HUES6 (cell line): ENCODE measurements around the gene STOX1.
A peak's percentile ranks its signal among the peaks of the same experiment; 100 is the strongest.
"Not testable (repeated sequence)": the region's sequence is repeated elsewhere in the genome, so short reads cannot be mapped to it uniquely, and the experiment has no call there.

Experiments
- H3K27ac ChIP-seq: 2 replicates; pipeline ENCODE4 v1.7.0; 2013; ENCODE audit warnings: low read depth, mild to moderate bottlenecking, low read length, inconsistent platforms
- H3K27me3 ChIP-seq: 2 replicates; pipeline ENCODE4 v1.6.1; 2013; ENCODE audit warnings: low read length; ENCODE audit not compliant: control insufficient read depth, insufficient read depth
- H3K36me3 ChIP-seq: 2 replicates; pipeline ENCODE4 v1.6.1; 2013; ENCODE audit warnings: low read length; ENCODE audit not compliant: control insufficient read depth, insufficient read depth
- H3K4me1 ChIP-seq: 2 replicates; pipeline ENCODE4 v1.6.1; 2013; ENCODE audit warnings: low read length; ENCODE audit not compliant: control insufficient read depth, insufficient read depth
- H3K4me3 ChIP-seq: 2 replicates; pipeline ENCODE4 v1.5.1; 2013; ENCODE audit warnings: low read depth, low read length
- H3K9ac ChIP-seq: one replicate; pipeline ENCODE4 v1.6.1; 2013; ENCODE audit warnings: mild to moderate bottlenecking, low read length
- H3K9me3 ChIP-seq: 2 replicates; pipeline ENCODE4 v1.6.1; 2013; ENCODE audit warnings: low read depth, low read length; ENCODE audit not compliant: control insufficient read depth, insufficient read depth

The STOX1 gene

GRCh38 chr10:68864611-68865010 lies 37.3 kb downstream of the STOX1 start:
- no peak overlapping the region for H3K27ac ChIP-seq
- peaks cover 70% of the 10 kb centered on the region for H3K9me3 ChIP-seq
- 0 out of 2 replicates have a peak, but pooled peaks cover 3% of the 10 kb centered on the region for H3K36me3 ChIP-seq
- H3K4me3 ChIP-seq = no peak overlapping the region
- no peak overlapping the region for H3K9ac ChIP-seq
- H3K27me3 ChIP-seq = no peaks in the 10 kb centered on the region
- no peaks in the 10 kb centered on the region for H3K4me1 ChIP-seq

DNA sequence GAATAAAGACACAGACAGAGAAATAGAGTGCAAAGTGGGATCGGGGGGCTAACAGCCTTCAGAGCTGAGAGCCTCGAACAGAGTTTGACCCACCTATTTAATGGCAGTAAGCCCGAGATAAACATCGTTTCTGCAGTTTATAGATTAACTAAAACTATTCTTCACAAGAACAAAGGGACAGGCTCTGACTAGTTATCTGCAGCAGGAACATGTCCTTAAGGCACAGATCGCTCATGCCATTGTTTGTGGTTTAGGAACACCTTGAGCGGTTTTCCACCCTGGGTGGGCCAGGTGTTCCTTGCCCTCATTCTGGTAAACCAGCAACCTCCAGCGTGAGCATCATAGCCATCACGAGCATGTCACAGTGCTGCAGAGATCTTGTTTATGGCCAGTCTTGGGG lies 40.8 kb downstream of the STOX1 start:
- H3K9ac ChIP-seq, H3K4me3 ChIP-seq, H3K27ac ChIP-seq, H3K36me3 ChIP-seq, H3K27me3 ChIP-seq: not testable (repeated sequence)
- H3K4me1 ChIP-seq = peaks cover 18% of the 10 kb centered on the region
- peaks cover 37% of the 10 kb centered on the region for H3K9me3 ChIP-seq

- H3K9me3 ChIP-seq = peaks cover 30% of the 10 kb centered on the region
- H3K36me3 ChIP-seq = 0 out of 2 replicates have a peak, but pooled peaks cover 3% of the 10 kb centered on the region
- no peak overlapping the region for H3K27ac ChIP-seq
- H3K27me3 ChIP-seq = no peaks in the 10 kb centered on the region
- no peak overlapping the region for H3K9ac ChIP-seq
- H3K4me1 ChIP-seq = peaks cover 18% of the 10 kb centered on the region
- no peak overlapping the region for H3K4me3 ChIP-seq
These were observed 42.3 kb downstream of the STOX1 start for GRCh38 chr10:68869623-68870022.

- no peak overlapping the region for H3K4me3 ChIP-seq
- H3K36me3 ChIP-seq = 0 out of 2 replicates have a peak, but pooled peaks cover 3% of the 10 kb centered on the region
- H3K4me1 ChIP-seq = peaks cover 19% of the 10 kb centered on the region
- H3K9ac ChIP-seq = no peak overlapping the region
- H3K9me3 ChIP-seq = peaks cover 29% of the 10 kb centered on the region
- no peaks in the 10 kb centered on the region for H3K27me3 ChIP-seq
- no peak overlapping the region for H3K27ac ChIP-seq
These were observed 42.7 kb downstream of the STOX1 start for GRCh38 chr10:68870061-68870460.

- Histone ChIP-seq H3K27ac (peak overlapping the region; percentile 58; the same call in 1 of the 2 replicates), H3K4me3 (peak overlapping the region; percentile 21; the same call in 1 of the 2 replicates), H3K27me3 (no peaks in the 10 kb centered on the region), H3K9ac (peak overlapping the region; percentile 22), H3K4me1 (peaks cover 22% of the 10 kb centered on the region), H3K36me3 (0 out of 2 replicates have a peak, but pooled peaks cover 3% of the 10 kb centered on the region), H3K9me3 (peaks cover 29% of the 10 kb centered on the region)
These were observed 43.3 kb downstream of the STOX1 start for GRCh38 chr10:68870545-68871104.

- peaks cover 22% of the 10 kb centered on the region for H3K4me1 ChIP-seq
- peaks cover 29% of the 10 kb centered on the region for H3K9me3 ChIP-seq
- peak overlapping the region; percentile 58; the same call in 1 of the 2 replicates for H3K27ac ChIP-seq
- H3K36me3 ChIP-seq = 0 out of 2 replicates have a peak, but pooled peaks cover 3% of the 10 kb centered on the region
- no peaks in the 10 kb centered on the region for H3K27me3 ChIP-seq
- peak overlapping the region; percentile 22 for H3K9ac ChIP-seq
- H3K4me3 ChIP-seq = peak overlapping the region; percentile 21; the same call in 1 of the 2 replicates
These were observed 43.9 kb downstream of the STOX1 start for GRCh38 chr10:68871105-68871711.

DNA sequence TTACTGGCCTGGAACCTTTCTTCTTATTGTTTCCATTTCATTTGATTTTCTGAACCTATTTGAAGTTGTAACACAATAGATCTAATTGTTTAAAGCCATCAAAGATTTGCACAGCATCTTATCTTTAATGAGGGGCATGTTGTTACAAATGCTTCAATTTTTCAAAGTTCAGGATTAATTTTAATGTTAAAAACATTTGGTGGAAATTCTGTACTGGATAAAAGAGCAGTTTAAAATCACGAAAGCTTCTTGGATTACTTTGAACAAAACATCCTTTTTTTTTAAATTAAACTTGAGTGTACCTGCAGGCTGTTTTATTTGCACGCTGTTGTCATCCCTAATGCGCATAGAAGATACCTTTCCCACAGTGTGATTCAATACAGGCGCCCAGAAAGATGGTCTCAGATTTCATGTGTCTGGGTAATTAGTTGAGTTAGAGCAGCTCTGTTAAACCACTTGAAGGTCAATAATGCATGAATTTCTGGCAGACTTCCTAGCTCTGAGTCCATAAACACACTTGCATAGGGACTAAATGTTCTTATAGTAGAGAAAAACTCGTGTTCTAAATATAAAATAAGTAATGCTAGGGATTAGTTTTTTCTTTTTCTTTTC lies 44.5 kb downstream of the STOX1 start:
- peak overlapping the region; percentile 58; the same call in 1 of the 2 replicates for H3K27ac ChIP-seq

GRCh38 chr10:68876246-68877138 lies 49.2 kb downstream of the STOX1 start:
- Histone ChIP-seq H3K4me3 (no peak overlapping the region), H3K4me1 (peaks cover 44% of the 10 kb centered on the region), H3K27me3 (no peaks in the 10 kb centered on the region), H3K9ac (no peak overlapping the region), H3K36me3 (no peaks in the 10 kb centered on the region), H3K27ac (peak overlapping the region; percentile 24; the same call in 1 of the 2 replicates), H3K9me3 (no peaks in the 10 kb centered on the region)

More for the DNA sequence above, 44.5 kb downstream of the STOX1 start:
- Histone ChIP-seq H3K9me3 (peaks cover 25% of the 10 kb centered on the region), H3K4me3 (peak overlapping the region; percentile 21; the same call in 1 of the 2 replicates), H3K9ac (no peak overlapping the region), H3K36me3 (0 out of 2 replicates have a peak, but pooled peaks cover 3% of the 10 kb centered on the region), H3K4me1 (peaks cover 29% of the 10 kb centered on the region), H3K27me3 (no peaks in the 10 kb centered on the region)

DNA sequence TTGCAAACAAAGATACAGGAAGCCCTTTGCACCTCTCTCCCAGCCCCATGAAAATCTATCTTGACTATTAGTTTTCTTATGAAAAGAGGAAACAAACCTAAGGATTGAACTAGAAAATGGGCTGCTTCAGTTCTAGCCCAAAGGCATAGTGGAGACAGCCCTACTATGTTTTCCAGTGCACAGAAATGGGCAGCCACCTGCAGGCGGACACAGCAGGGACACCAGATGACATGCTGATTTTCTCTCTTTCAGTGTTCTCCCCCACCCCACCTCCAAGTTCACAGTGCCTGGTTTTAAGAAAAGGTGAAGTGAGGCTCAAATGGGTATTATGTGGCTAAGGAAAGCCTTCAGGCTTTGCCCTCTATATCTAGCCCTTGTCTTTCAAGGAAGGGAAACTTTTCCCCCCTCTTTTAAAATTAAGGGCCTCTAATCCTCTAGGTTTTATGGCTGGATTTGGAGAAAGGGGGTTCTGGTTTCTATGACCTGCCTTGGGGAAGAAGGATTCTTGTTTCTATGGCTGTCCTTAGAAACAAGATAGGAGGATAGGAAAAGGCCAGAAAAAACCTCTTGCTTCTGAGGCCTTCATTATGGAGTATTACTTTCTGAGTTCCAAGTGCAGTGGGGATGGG lies 50.3 kb downstream of the STOX1 start:
- H3K27ac ChIP-seq = no peak overlapping the region

GRCh38 chr10:68878496-68878895 lies 51.2 kb downstream of the STOX1 start:
- no peaks in the 10 kb centered on the region for H3K36me3 ChIP-seq
- H3K27ac ChIP-seq = no peak overlapping the region
- no peaks in the 10 kb centered on the region for H3K27me3 ChIP-seq
- H3K9me3 ChIP-seq = no peaks in the 10 kb centered on the region
- H3K9ac ChIP-seq = no peak overlapping the region
- H3K4me3 ChIP-seq = peak overlapping the region; percentile 4; the same call in 1 of the 2 replicates
- peaks cover 39% of the 10 kb centered on the region for H3K4me1 ChIP-seq

More for the DNA sequence above, 50.3 kb downstream of the STOX1 start:
- Histone ChIP-seq H3K4me3 (no peak overlapping the region), H3K36me3 (no peaks in the 10 kb centered on the region), H3K9ac (no peak overlapping the region), H3K4me1 (peaks cover 39% of the 10 kb centered on the region), H3K27me3 (no peaks in the 10 kb centered on the region), H3K9me3 (no peaks in the 10 kb centered on the region)
